ENCODE results near the gene TMEM237.

GRCh38 chr2:201653221-201653620 lies 9.9 kb upstream of the TMEM237 start:
- no peak for TF ChIP-seq CTCF (conservative IDR thresholded peaks at IDR 0.05 in 1 of 2, IDR thresholded peaks at IDR 0.05 in 1 of 2; ENCODE audit: low read depth in 1 of 2, low read length in 2 of 2)
- no peak for TF ChIP-seq EZH2 (IDR thresholded peaks at IDR 0.05; ENCODE audit: low read length, missing control alignments)
